Measurements from ENCODE around the gene PCNX2.

- TF ChIP-seq CTCF (IDR thresholded peaks at IDR 0.05; ENCODE audit: extremely low read depth in 1 of 2, insufficient read depth in 1 of 2, low read depth in 1 of 2, low read length in 2 of 2) (no peak), EZH2 (IDR thresholded peaks at IDR 0.05; ENCODE audit: borderline replicate concordance, low read depth, low read length, severe bottlenecking) (no peak), POLR2A (IDR thresholded peaks at IDR 0.05; ENCODE audit: low read depth, low read length) (no peak), JUN (IDR thresholded peaks at IDR 0.05; ENCODE audit: borderline replicate concordance, insufficient read depth, insufficient read length, low read depth) (no peak), MAX (IDR thresholded peaks at IDR 0.05; ENCODE audit: insufficient read depth, insufficient read length) (no peak), POLR2AphosphoS5 (IDR thresholded peaks at IDR 0.05; ENCODE audit: insufficient read depth, low read depth, low read length) (no peak), FOS (IDR thresholded peaks at IDR 0.05; ENCODE audit: borderline replicate concordance, insufficient read depth, low read length) (no peak), MYC (IDR thresholded peaks at IDR 0.05; ENCODE audit: low read depth, low read length) (no peak)
Observed at GRCh38 chr1:233248014-233248413, 47.5 kb downstream of the PCNX2 start.
